Prostate gland (tissue), 2 donors: Measurements from ENCODE around the gene INHBE.

ENCODE experiments used
- CTCF ChIP-seq, 4 experiments: fragments of 200-600 bp in 2 of 4; fragments of 450-650 bp in 2 of 4; sonication (generic) in 2 of 4; IDR thresholded peaks; 1 replicate in 3 of 4; 2 replicates in 1 of 4; pipeline ENCODE4 v1.5.1; 2016 to 2019; ENCODE audit warnings: antibody characterized with exemption in 4 of 4, mild to moderate bottlenecking in 2 of 4, moderate library complexity in 2 of 4
- POLR2AphosphoS5 ChIP-seq: sonication (generic); formaldehyde crosslinking; IDR thresholded peaks from one replicate; pipeline ENCODE4 v1.6.1; 2017; ENCODE audit warnings: antibody characterized with exemption

GRCh38 chr12:57435293-57435692 lies 19.8 kb upstream of the INHBE start:
- TF ChIP-seq CTCF (IDR thresholded peaks at IDR 0.05): no peak
- TF ChIP-seq POLR2AphosphoS5: no peak
